OCI-LY1 (cell line): ENCODE data around the gene PRRC1.

ENCODE experiments used
- CTCF ChIP-seq: fragments of 200-600 bp; sonication (generic), shearing (Covaris generic); IDR thresholded peaks from 2 replicates; pipeline ENCODE4 v1.5.1; 2017; ENCODE audit warnings: mild to moderate bottlenecking, antibody characterized with exemption, low read length, moderate library complexity, mixed read lengths
- EZH2 ChIP-seq: fragments of 200-600 bp; sonication (generic), shearing (Covaris generic); IDR thresholded peaks from 2 replicates; pipeline ENCODE4 v1.8.0; 2017; ENCODE audit warnings: borderline replicate concordance, mixed run types, mild to moderate bottlenecking, antibody characterized with exemption, low read length, moderate library complexity, mixed read lengths

- peak; percentile 61 for TF ChIP-seq CTCF
- no peak for TF ChIP-seq EZH2
Observed at GRCh38 chr5:127562252-127562651, 44.8 kb downstream of the PRRC1 start.
